Heart left ventricle (tissue), 16 donors: ENCODE data around the gene ERMARD. TPM values are rescaled to one million over a fixed set of nuclear protein-coding genes. Genes with fewer than 3 reads are reported as not detected.

ENCODE experiments used
- ATAC-seq, 4 donors: fragments of 200-7000 bp; cut with Tn5 transposase; one replicate each; pipeline ENCODE4 v1.9.1; 2020 to 2022; ENCODE audit warnings: moderate library complexity in 4 of 4, mild to moderate bottlenecking in 3 of 4, moderate number of reproducible peaks in 1 of 4
- DNase-seq, 5 donors: peaks; one replicate each; pipeline ENCODE4 v3.0.0-alpha.2; 2020
- H3K27ac ChIP-seq, 12 donors: fragments of 200-600 bp; sonication (generic) in 4 of 12; one replicate each; pipeline versions ENCODE4 v1.5.0 to v1.8.0; 2016 to 2022; ENCODE audit warnings: mild to moderate bottlenecking in 2 of 12
- H3K27me3 ChIP-seq, 9 donors: fragments of 200-600 bp; sonication (generic) in 2 of 9; one replicate each; pipeline versions ENCODE4 v1.5.1 to v1.8.0; 2016 to 2022; ENCODE audit warnings: mild to moderate bottlenecking in 3 of 9
- H3K36me3 ChIP-seq, 9 donors: fragments of 200-600 bp; sonication (generic) in 2 of 9; one replicate each; pipeline versions ENCODE4 v1.5.0 to v1.8.0; 2018 to 2022; ENCODE audit warnings: mild to moderate bottlenecking in 2 of 9
- H3K4me1 ChIP-seq, 12 donors: fragments of 200-600 bp; sonication (generic) in 4 of 12; one replicate each; pipeline versions ENCODE4 v1.5.0 to v1.8.0; 2016 to 2022; ENCODE audit warnings: mild to moderate bottlenecking in 3 of 12
- H3K4me3 ChIP-seq, 12 donors: fragments of 200-600 bp; sonication (generic) in 4 of 12; one replicate each; pipeline versions ENCODE4 v1.5.0 to v1.8.0; 2017 to 2022; ENCODE audit warnings: mild to moderate bottlenecking in 9 of 12, moderate library complexity in 4 of 12
- H3K9me3 ChIP-seq, 12 donors: fragments of 200-600 bp; sonication (generic) in 4 of 12; one replicate each; pipeline versions ENCODE4 v1.5.0 to v1.8.0; 2016 to 2022; ENCODE audit warnings: mild to moderate bottlenecking in 1 of 12
- CTCF ChIP-seq, 12 donors: fragments of 200-600 bp; sonication (generic) in 4 of 12; IDR thresholded peaks; one replicate each; pipeline versions ENCODE4 v1.5.0 to v1.8.0; 2018 to 2022; ENCODE audit warnings: antibody characterized with exemption in 12 of 12, mild to moderate bottlenecking in 5 of 12
- POLR2A ChIP-seq, 2 donors: fragments of 450-650 bp; IDR thresholded peaks; one replicate each; pipeline ENCODE4 v1.6.1; 2017; ENCODE audit warnings: antibody characterized with exemption in 2 of 2, mild to moderate bottlenecking in 2 of 2, moderate library complexity in 2 of 2
- WGBS, 4 donors: extraction: QIAGEN DNeasy Blood & Tissue Kit in 2 of 4; methylation state at CpG; one replicate each; pipeline versions ENCODE4 v1.1.5 to v1.1.7; 2013 to 2018; 5-methylcytosine and 5-hydroxymethylcytosine counted together
- intact Hi-C, 10 donors: fragments of 100-400 bp; cut with DNase I; formaldehyde crosslinking; loops; one replicate each; pipeline versions ENCODE4 v1.11.1 to v1.14.2; 2022
- polyA plus RNA-seq, 2 donors: library from polyadenylated mRNA; stranded (reverse); fragments of 200-250 nt; gene quantifications; one replicate each; pipeline ENCODE4 v1.2.3, GENCODE V29; 2013
- total RNA-seq, 9 donors: library from RNA; depleted of rRNA in 2 of 9; stranded (reverse); fragments of >200 nt in 2 of 9; fragmentation: NEBNext Ultra II Directional in 3 of 9; extraction: Animal tissue kit (Norgen Biotek cat#: 25700) in 3 of 9; gene quantifications; one replicate each; pipeline versions ENCODE4 v1.1.0 to v1.2.4, GENCODE V29; 2016 to 2023
- donor health status: ischemic (EF 13 %, LVEDD 7.1; RV severe dilation, severe dysfunction).
- donor health status: healthy with polysubstance abuse.
- donor health status: DM: no; HTN: yes; CAD: no.
- donor health status: DM: no; HTN: no; CAD: no.
- donor health status: ischemic (EF 25% LVEDD 6.9; RV normal size, moderate dysfunction).
- donor health status: ischemic (EF 25% LVEDD 5.7; RV mildly dilated, moderate dysfunction).
- donor health status: healthy.
- donor health status: DM: yes; HTN: yes; CAD: no.
- donor health status: ischemic (EF 35%, LVEDD 5.7; RV mildly dilated, moderate dysfunction).
- donor health status: nonischemic (EF 11% LVEDD 7.7; RV severe dilation, severe dysfunction).
- donor health status: DM: yes; HTN: yes; CAD: no.
- donor health status: PGD.
- donor health status: ischemic (EF 29% LVEDD 5.4; RV normal size, mild dysfunction).
- donor health status: nonischemic (EF 23%, LVEDD 6.1; RV moderate dilation, normal function).

ERMARD gene
- total and polyA plus RNA-seq, 11 donors = 6.4 to 19.5 (median 8.8) TPM

GRCh38 chr6:169714595-169714994, 36.8 kb upstream of the ERMARD start:
- Histone ChIP-seq H3K27ac (no peak overlapping the region), H3K9me3 (no peaks in the 10 kb centered on the region), H3K27me3 (no peaks in the 10 kb centered on the region), H3K4me1 (peaks cover 0 to 3% (median 0%) of the 10 kb centered on the region in 12 donors), H3K4me3 (no peak overlapping the region), H3K36me3 (peaks cover 0 to 97% (median 76%) of the 10 kb centered on the region in 9 donors)
- intact Hi-C loops = no loop called here
- ATAC-seq (no peak), DNase-seq (no peak)
- 93 to 95% (median 94%) methylated on average over 9 of the region's 9 CpGs for WGBS, 4 donors
- TF ChIP-seq CTCF (IDR thresholded peaks at IDR 0.05) (no peak), POLR2A (IDR thresholded peaks at IDR 0.05) (no peak)

- Histone ChIP-seq H3K36me3 (peaks cover 0 to 52% (median 32%) of the 10 kb centered on the region in 9 donors), H3K4me3 (no peak overlapping the region), H3K9me3 (no peaks in the 10 kb centered on the region), H3K27me3 (no peaks in the 10 kb centered on the region), H3K27ac (no peak overlapping the region), H3K4me1 (peaks cover 0 to 29% (median 16%) of the 10 kb centered on the region in 12 donors)
- WGBS, 4 donors = 83 to 89% (median 87%) methylated on average over 4 of the region's 4 CpGs
- no peak for TF ChIP-seq CTCF (IDR thresholded peaks at IDR 0.05)
- TF ChIP-seq POLR2A (IDR thresholded peaks at IDR 0.05) = no peak
- ATAC-seq = no peak
- intact Hi-C loops = no loop called here
- no peak for DNase-seq
These were observed 32.3 kb upstream of the ERMARD start for GRCh38 chr6:169719117-169719516.

- Histone ChIP-seq H3K27ac (no peak overlapping the region), H3K4me1 (peaks cover 0 to 36% (median 20%) of the 10 kb centered on the region in 12 donors), H3K4me3 (no peak overlapping the region), H3K9me3 (no peaks in the 10 kb centered on the region), H3K27me3 (no peaks in the 10 kb centered on the region), H3K36me3 (peaks cover 0 to 40% (median 20%) of the 10 kb centered on the region in 9 donors)
- no peak for DNase-seq
- ATAC-seq = no peak
- WGBS, 4 donors = 89 to 96% (median 93%) methylated on average over 3 of the region's 3 CpGs
- intact Hi-C loops = loop anchor here in 1 of 10 donors (10.0 kb wide), 1 partner anchor 834 kb away; the partner anchor contains the start of genes PSMB1 and TBP
- TF ChIP-seq POLR2A (IDR thresholded peaks at IDR 0.05) (no peak), CTCF (IDR thresholded peaks at IDR 0.05) (no peak)
These were observed 31.1 kb upstream of the ERMARD start for GRCh38 chr6:169720207-169720855.

GRCh38 chr6:169722362-169723199, 28.8 kb upstream of the ERMARD start:
- peak; percentile 65 to 85 (median 72) for ATAC-seq
- H3K27ac ChIP-seq = peak overlapping the region; percentile 59 to 96 (median 90)
- no peaks in the 10 kb centered on the region for H3K9me3 ChIP-seq
- no peaks in the 10 kb centered on the region for H3K27me3 ChIP-seq
- DNase-seq = peak; percentile 27 to 76 (median 39)
- H3K4me3 ChIP-seq = peak overlapping the region; percentile 41 to 94 (median 66)
- peaks cover 0 to 40% (median 20%) of the 10 kb centered on the region in 12 donors for H3K4me1 ChIP-seq
- TF ChIP-seq CTCF (IDR thresholded peaks at IDR 0.05) (no peak), POLR2A (IDR thresholded peaks at IDR 0.05) (no peak)
- H3K36me3 ChIP-seq = peaks cover 0 to 17% (median 0%) of the 10 kb centered on the region in 9 donors
- WGBS, 4 donors = 2 to 3% (median 3%) methylated on average over 22 of the region's 22 CpGs
- intact Hi-C loops = loop anchor here in 3 of 10 donors (2.0 to 10.0 kb wide), 3 partner anchors 18 to 832 kb away; partner anchors contain the start of genes C6orf120 (in 2 of the 3), WDR27 (in 2 of the 3), PSMB1 (in 1 of the 3) and TBP (in 1 of the 3)
